PC-3 (cell line): Measurements from ENCODE around the gene HLCS.
"Not testable (repeated sequence)": the region's sequence is repeated elsewhere in the genome, so short reads cannot be mapped to it uniquely, and the experiment has no call there.

Experiments
- CTCF ChIP-seq: fragments of 300-600 bp; sonication (generic); conservative IDR thresholded peaks from 2 replicates; pipeline ENCODE4 v1.5.1; 2017; ENCODE audit warnings: antibody characterized with exemption, low read depth, mild to moderate bottlenecking, low read length
- EZH2 ChIP-seq: fragments of 300-600 bp; sonication (generic); IDR thresholded peaks from one replicate; pipeline ENCODE4 v1.6.1; 2017; ENCODE audit warnings: antibody characterized with exemption, mild to moderate bottlenecking, low read length; ENCODE audit not compliant: unreplicated experiment

GRCh38 chr21:37002851-37003250, 36.4 kb upstream of the HLCS start:
- not testable (repeated sequence) for TF ChIP-seq CTCF, EZH2
